HL-60 (cell line): ENCODE data around the gene CYB5R2.

Source experiments
- DNase-seq, 2 experiments: peaks; one replicate each; pipeline ENCODE4 v3.0.0-alpha.2; 2010 to 2020; ENCODE audit warnings: low read depth in 1 of 2, low spot score in 1 of 2
- H3K27ac ChIP-seq: fragments of 250-450 bp; sonication (Bioruptor Pico); replicated peaks from 2 replicates; pipeline ENCODE4 v1.5.1; 2020; ENCODE audit warnings: mild to moderate bottlenecking, moderate library complexity
- H3K27me3 ChIP-seq: fragments of 250-450 bp; sonication (Bioruptor Pico); 2 replicates; pipeline ENCODE4 v1.5.1; 2021; ENCODE audit warnings: mild to moderate bottlenecking, moderate library complexity; ENCODE audit not compliant: insufficient read depth, poor library complexity, severe bottlenecking
- H3K4me3 ChIP-seq: replicated peaks from 2 replicates; pipeline ENCODE4 v1.5.1; 2011; ENCODE audit warnings: mild to moderate bottlenecking, control low read depth, low read length; ENCODE audit not compliant: insufficient read depth
- CTCF ChIP-seq: IDR thresholded peaks from one replicate; pipeline ENCODE4 v1.5.1; 2011; ENCODE audit warnings: low read length, control low read depth, inconsistent platforms; ENCODE audit not compliant: insufficient read depth
- GABPA ChIP-seq: IDR thresholded peaks from 2 replicates; pipeline ENCODE4 v1.6.1; 2012; ENCODE audit warnings: low read depth
- POLR2AphosphoS5 ChIP-seq: IDR thresholded peaks from 2 replicates; pipeline ENCODE4 v1.6.1; 2012; ENCODE audit warnings: low read depth
- REST ChIP-seq: IDR thresholded peaks from 2 replicates; pipeline ENCODE4 v1.6.1; 2012; ENCODE audit warnings: low read depth; ENCODE audit not compliant: insufficient replicate concordance
- SPI1 ChIP-seq: IDR thresholded peaks from 2 replicates; pipeline ENCODE4 v1.6.1; 2012; ENCODE audit warnings: low read depth, mild to moderate bottlenecking, borderline replicate concordance

Gene CYB5R2

GRCh38 chr11:7640816-7641215 lies 32.5 kb downstream of the CYB5R2 start:
- H3K27me3 ChIP-seq, result no peaks in the 10 kb centered on the region
- no peak overlapping the region for H3K4me3 ChIP-seq
- TF ChIP-seq POLR2AphosphoS5, result no peak
- no peak for TF ChIP-seq REST
- no peak overlapping the region for H3K27ac ChIP-seq
- DNase-seq, result no peak

- no peak overlapping the region for H3K27ac ChIP-seq
- no peaks in the 10 kb centered on the region for H3K27me3 ChIP-seq
- TF ChIP-seq CTCF, result no peak
- no peak overlapping the region for H3K4me3 ChIP-seq
- DNase-seq, result no peak
Observed at GRCh38 chr11:7639643-7640025, 33.7 kb downstream of the CYB5R2 start.

GRCh38 chr11:7638710-7639642 lies 34.3 kb downstream of the CYB5R2 start:
- H3K4me3 ChIP-seq, result no peak overlapping the region
- H3K27ac ChIP-seq, result no peak overlapping the region
- no peaks in the 10 kb centered on the region for H3K27me3 ChIP-seq
- TF ChIP-seq REST, result no peak
- TF ChIP-seq POLR2AphosphoS5, result no peak
- no peak for TF ChIP-seq SPI1
- TF ChIP-seq CTCF, result no peak
- TF ChIP-seq GABPA, result no peak
- no peak for DNase-seq

- no peak for DNase-seq
- Histone ChIP-seq H3K4me3 (no peak overlapping the region), H3K27ac (no peak overlapping the region), H3K27me3 (no peaks in the 10 kb centered on the region)
- TF ChIP-seq POLR2AphosphoS5 (no peak), CTCF (no peak), SPI1 (no peak), GABPA (no peak)
Observed at GRCh38 chr11:7637447-7638157, 35.7 kb downstream of the CYB5R2 start.
